HG02943 (cell line): ENCODE measurements around the gene KLC1.

Experiments
- ATAC-seq: cut with Tn5 transposase; IDR thresholded peaks from one replicate; pipeline ENCODE4 v1.9.1; 2021; ENCODE audit warnings: mild to moderate bottlenecking, low read depth, moderate library complexity; ENCODE audit not compliant: unreplicated experiment

Gene KLC1

GRCh38 chr14:103731916-103732867 is 103.2 kb downstream of the KLC1 start:
- ATAC-seq = no peak

- ATAC-seq = no peak
Observed at GRCh38 chr14:103732868-103733620, 104.0 kb downstream of the KLC1 start.

DNA sequence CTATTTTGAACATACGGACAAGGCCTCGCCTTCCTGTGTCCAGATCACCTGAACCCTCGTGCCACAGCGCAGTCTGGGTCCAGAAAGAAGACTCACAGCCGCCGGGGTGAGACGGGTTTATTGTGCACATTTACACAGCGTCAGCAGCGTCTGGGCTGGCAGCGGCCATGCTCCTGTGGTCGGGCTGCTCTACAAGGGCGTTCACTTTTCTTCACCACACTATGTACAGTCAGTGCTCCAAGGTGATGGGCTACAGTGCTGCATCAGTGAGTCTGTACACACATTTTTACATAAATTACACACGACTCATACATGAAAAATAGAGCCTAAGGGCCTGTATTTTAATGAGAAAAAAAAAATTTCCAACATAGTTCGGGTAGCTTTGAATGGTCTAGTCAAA is 104.6 kb downstream of the KLC1 start:
- no peak for ATAC-seq

DNA sequence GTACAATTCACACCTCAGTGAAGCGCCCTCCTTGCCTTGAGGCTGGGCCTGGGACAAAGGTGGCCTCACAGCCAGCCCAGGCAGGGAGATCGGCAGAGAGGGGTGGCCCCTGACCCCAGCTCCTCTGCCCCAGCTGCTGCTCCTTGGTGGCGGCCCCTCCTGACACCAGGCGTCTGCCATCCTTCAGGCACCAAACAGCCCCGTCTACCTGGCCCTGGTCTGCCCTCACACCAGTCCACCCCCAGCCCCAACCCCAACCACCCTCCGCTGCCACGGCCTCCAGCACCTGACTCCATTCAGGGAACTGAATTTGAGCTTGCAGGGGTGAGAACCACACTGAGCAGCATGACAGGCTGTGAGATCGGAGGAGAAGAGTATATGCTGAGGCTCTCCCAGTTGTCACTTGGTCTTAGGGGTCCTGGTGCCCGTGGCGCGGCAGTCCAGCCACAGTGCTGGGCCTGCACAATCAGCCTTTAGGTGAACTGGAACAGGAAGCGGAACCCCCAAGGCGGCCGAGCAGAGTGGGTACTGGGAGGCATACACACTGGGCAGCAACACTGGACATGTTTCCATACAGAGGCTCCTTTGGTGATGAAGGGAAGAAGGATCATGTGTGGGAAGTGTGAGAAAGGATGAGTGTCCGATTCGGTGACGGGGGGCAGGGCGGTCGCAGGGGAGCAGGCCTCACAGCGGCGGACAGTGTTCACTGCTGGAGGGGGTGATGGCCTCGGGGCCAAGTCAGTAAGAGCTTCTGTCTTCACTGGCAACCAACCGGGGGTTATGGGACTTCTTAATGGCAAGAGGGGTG is 105.3 kb downstream of the KLC1 start:
- ATAC-seq = no peak

DNA sequence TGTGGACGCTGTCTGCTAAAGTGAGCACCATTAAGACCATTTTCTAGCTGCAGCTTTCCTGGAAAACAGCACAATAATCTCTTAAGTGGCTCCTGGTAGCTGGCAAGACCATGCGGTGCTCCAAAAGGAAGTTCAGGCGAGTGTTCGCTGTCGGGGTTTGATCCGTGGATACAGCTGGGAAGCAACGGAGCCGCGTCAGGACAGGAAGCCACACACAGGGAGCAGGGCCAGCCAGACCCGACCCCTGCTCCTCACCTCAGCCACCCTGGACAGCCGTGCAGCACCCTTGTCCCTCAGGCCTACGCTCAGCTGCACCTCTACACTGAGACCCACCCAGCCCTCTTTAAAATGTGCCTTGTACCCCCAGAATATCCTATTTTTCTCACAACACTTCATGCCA is 106.0 kb downstream of the KLC1 start:
- no peak for ATAC-seq

DNA sequence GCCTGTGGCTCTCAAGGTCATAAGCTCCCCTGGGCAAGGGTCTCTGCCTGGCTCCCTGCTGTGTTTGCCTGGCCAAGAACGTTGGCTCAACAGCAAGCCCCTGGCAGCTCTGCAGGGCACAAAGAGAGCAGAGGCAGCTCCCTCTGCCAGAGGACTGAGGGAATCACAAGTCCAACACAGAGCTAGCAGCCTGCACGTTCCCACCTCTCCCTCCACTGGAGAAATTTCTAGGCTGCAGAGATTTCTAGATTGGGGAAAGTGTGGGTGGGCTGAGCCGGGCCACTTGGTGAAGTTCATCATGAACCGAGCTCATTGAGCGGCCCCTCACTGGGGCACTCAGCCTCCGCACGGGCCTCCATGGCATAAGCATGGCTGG is 106.4 kb downstream of the KLC1 start:
- ATAC-seq = no peak

GRCh38 chr14:103735815-103736545 is 107.0 kb downstream of the KLC1 start:
- no peak for ATAC-seq

- ATAC-seq = no peak
Observed at GRCh38 chr14:103736546-103737431, 107.8 kb downstream of the KLC1 start.

DNA sequence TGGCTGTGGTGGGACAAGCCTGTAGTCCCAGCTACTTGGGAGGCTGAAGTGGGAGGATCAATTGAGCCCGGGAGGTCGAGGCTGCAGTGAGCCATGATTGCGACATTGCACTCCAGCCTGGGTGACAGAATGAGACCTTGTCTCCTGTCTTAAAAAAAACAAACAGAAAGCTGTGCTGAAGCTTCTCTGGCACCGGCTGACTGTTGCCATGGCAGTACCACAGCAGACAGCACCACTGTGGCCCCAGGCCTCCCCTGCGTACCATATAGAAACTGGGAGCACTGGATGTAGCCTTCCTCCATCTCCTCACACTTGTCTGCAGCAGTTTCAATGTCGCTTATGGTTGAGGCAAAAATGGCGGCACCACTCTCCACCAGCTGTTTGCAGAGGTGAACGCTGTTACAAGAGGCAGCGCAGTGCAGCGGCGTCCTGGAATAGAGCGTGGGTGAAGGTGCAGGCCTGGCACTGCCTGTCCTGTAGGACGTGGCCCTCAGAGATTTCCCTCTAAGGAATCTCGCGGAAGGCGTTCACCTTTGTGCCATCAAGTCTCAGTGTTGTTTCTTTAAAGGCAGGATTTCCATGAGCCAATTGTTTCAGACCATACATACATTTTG is 108.5 kb downstream of the KLC1 start:
- no peak for ATAC-seq

- ATAC-seq = no peak
Observed at GRCh38 chr14:103738166-103738565, 109.2 kb downstream of the KLC1 start.

DNA sequence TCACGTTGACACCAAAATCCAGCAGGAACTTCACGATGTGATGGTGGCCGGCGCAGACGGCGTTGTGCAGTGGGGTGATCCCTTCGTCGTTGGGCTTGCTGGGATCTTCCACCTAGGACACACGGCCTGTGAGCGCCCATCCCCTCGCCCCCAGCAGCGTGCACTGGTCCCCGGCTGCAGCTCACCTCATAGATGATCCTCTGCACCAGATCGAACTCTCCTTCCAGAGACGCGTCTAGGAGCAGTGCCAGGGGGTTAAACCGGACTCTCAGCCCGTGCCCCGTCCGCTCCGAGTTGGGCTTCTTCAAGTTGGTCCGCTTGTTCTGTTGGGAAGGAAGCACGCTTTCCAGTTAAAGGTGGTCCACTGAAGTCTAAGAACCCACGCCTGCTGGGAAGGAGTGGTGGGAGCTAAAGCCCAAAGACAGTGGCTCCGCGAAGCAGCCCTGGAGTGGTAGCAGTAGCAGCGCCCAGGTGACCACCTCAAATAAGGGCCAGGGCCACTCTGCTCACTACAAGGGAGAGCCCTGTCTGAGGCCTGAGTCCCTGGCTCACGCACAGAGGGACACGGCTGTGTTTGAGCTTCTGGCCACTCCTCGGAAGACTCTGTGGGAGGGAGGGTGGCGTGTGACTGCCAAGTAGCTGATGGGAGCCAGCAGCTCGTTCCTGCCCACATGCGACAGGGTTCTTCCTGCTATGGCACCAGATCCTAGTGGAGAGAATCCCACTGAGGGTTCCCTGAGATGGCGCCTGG is 109.9 kb downstream of the KLC1 start:
- no peak for ATAC-seq

GRCh38 chr14:103739466-103739792 is 110.4 kb downstream of the KLC1 start:
- no peak for ATAC-seq

- ATAC-seq = no peak
Observed at GRCh38 chr14:103739793-103740501, 110.9 kb downstream of the KLC1 start.

DNA sequence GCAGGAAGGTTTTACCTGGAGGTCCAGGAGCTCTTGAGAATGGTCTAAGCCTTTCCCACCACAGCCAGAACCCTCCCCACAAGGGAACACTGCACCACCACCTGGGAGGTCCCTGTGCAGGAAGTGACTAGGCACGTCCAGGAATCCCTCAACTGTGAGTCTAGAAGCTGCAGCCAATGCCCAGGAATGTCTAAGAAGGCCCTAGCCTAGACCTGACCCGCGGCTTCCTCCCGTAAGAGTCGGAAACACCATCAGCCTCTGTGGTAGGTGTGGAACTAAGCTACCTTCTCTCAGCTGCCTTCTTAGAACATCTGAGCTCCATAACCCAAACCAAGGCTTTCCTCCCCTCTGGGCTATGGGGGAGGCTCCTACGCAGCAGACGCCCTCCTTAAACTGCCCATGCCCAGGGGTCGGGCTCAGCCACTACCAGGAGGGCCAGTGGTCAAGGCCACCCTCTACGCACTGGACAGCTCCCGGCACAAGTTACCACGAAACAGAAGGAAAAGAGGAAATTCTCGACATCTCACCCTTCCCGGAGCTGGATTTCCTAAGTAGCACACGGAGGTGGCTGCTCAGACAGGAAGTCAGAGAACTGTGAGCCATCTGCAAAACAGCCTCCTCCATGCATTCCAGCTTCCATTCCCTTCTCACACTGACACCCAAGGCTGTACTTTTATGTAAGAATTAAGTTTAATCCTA is 112.1 kb downstream of the KLC1 start:
- no peak for ATAC-seq

- ATAC-seq = no peak
Observed at GRCh38 chr14:103741876-103742275, 112.9 kb downstream of the KLC1 start.

DNA sequence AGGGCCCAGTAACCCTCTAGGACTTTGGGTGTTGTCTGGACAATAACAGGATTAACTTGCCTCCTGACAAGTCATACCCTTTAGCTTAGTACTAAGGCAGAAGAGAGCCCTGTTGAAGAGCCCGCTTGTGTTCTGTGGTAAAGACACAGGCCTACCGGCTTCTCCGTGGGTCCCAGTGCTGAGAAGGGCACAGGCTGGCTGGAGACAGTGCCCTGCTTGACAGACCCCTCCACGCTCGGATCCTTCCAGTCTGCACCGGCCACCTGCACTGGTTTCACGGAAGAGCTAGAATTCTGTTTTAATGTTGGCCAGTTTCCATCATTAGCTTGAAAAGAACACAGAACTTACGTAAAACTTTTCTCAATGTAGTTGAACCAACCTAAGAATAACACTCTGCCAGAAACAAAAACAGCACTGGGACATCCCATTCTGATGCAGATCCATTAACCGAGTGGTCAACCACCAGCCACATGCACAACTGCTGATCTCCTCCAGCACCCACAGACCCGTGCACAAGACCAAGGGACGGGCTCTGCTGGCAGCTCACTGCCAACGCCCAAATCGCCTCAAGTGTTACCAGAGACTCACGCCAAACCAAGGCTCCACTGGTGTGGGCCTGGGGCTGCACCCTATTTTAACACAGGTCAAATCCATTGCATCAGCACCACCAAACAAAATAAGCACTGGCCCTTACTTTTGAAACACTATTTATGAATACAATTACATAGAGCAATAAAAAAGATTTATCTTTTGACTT is 113.7 kb downstream of the KLC1 start:
- no peak for ATAC-seq
